ENCODE measurements around the gene ASTN2. TPM values are rescaled to one million over a fixed set of nuclear protein-coding genes. Genes with fewer than 3 reads are reported as not detected.

The ASTN2 gene
- total RNA-seq, 4 donors from 2014 or later: 0.94 to 5.6 (median 3.7) TPM

DNA sequence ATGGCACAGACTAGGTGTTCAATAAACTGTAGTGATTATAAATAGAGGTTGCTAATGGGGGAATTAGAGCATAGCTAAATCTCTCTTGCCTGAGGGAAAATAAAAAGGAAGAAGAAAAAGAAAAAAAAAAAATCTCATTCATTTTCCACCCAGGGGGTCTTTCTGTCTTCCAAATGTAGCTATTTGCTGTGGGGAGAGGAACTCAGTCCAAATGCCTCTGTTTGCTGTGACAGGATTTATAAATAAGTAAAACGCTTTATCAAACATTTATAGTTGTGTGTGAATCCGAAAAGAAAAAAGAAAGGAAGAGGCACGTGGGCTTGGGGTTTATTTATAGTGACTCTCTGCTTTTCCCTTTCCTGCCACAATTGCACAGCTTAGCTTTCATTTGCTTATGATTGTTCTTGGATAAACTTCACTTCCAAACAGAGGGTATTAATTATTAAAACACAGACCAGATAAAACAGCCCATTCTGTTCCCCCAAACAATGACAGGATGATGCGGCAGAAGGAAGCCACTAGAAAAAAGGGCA lies 245.7 kb downstream of the ASTN2 start:
- Histone ChIP-seq H3K27me3 (no peaks in the 10 kb centered on the region), H3K9me3 (no peaks in the 10 kb centered on the region), H3K27ac (no peak overlapping the region), H3K4me3 (replicated peaks in 1 of 3) (no peak overlapping the region), H3K36me3 (no peaks in the 10 kb centered on the region), H3K4me1 (no peaks in the 10 kb centered on the region)
- TF ChIP-seq POLR2A (IDR thresholded peaks at IDR 0.05): no peak
- TF ChIP-seq, protein P1, sequence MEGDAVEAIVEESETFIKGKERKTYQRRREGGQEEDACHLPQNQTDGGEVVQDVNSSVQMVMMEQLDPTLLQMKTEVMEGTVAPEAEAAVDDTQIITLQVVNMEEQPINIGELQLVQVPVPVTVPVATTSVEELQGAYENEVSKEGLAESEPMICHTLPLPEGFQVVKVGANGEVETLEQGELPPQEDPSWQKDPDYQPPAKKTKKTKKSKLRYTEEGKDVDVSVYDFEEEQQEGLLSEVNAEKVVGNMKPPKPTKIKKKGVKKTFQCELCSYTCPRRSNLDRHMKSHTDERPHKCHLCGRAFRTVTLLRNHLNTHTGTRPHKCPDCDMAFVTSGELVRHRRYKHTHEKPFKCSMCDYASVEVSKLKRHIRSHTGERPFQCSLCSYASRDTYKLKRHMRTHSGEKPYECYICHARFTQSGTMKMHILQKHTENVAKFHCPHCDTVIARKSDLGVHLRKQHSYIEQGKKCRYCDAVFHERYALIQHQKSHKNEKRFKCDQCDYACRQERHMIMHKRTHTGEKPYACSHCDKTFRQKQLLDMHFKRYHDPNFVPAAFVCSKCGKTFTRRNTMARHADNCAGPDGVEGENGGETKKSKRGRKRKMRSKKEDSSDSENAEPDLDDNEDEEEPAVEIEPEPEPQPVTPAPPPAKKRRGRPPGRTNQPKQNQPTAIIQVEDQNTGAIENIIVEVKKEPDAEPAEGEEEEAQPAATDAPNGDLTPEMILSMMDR (IDR thresholded peaks at IDR 0.05): no peak
- DNase-seq: no peak
- WGBS, 2 donors: 45 to 54% methylated on average over 4 of the region's 4 CpGs
- intact Hi-C loops (cut with DNase I): no loop called here

DNA sequence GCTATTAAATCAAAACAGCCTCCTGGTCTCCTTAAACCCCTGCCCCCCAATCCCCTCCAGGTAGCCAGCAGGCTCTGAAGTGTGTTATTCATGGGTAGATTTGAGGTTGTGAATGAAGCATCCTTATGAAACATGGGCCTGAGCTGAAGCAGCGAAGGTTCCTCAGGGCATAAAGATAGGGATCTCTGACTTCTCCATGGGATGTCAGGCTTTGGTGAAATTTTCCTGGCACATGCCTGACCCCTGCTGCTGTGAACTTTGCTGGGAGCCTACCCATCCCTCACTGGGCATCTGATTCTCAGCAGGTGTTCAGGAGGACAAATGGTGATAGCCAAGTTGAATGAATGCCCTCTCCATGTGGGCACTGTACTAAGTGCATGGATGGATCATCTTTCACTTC lies 250.3 kb downstream of the ASTN2 start:
- TF ChIP-seq, protein P1 (IDR thresholded peaks at IDR 0.05): no peak
- TF ChIP-seq POLR2A (IDR thresholded peaks at IDR 0.05): no peak
- WGBS, 2 donors: 91 to 100% methylated on average over 1 of the region's 1 CpG
- no peaks in the 10 kb centered on the region for H3K9me3 ChIP-seq
- no peaks in the 10 kb centered on the region for H3K4me1 ChIP-seq
- no peak overlapping the region for H3K27ac ChIP-seq
- no peak overlapping the region for H3K4me3 ChIP-seq (replicated peaks in 1 of 3)
- no peaks in the 10 kb centered on the region for H3K36me3 ChIP-seq
- H3K27me3 ChIP-seq: no peaks in the 10 kb centered on the region
- intact Hi-C loops (cut with DNase I): no loop called here
- DNase-seq: no peak

DNA sequence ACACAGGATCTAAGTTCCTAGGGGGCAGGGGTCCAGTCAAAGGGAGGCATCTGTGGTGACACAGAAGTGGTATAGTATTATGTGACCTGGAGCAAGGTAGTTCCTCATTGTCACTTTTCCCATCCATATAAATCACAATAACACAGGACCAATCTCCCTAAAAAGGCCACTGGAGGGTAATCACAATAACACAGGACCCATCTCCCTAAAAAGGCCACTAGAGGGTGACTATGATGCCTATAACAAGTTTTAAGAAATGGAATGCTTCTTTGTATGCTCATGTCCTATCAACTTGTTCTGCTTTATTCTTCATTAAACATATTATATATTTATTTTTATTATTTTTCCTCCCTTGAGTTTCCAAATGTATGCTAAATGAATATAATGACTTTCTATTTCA lies 254.6 kb downstream of the ASTN2 start:
- Histone ChIP-seq H3K4me1 (no peaks in the 10 kb centered on the region), H3K27ac (no peak overlapping the region), H3K36me3 (no peaks in the 10 kb centered on the region), H3K27me3 (no peaks in the 10 kb centered on the region), H3K4me3 (replicated peaks in 1 of 3) (no peak overlapping the region), H3K9me3 (no peaks in the 10 kb centered on the region)
- intact Hi-C loops (cut with DNase I): no loop called here
- TF ChIP-seq, protein P1 (IDR thresholded peaks at IDR 0.05): peak in 2 of 6 experiments; percentile 11 to 37
- no peak for TF ChIP-seq POLR2A (IDR thresholded peaks at IDR 0.05)
- no peak for DNase-seq

DNA sequence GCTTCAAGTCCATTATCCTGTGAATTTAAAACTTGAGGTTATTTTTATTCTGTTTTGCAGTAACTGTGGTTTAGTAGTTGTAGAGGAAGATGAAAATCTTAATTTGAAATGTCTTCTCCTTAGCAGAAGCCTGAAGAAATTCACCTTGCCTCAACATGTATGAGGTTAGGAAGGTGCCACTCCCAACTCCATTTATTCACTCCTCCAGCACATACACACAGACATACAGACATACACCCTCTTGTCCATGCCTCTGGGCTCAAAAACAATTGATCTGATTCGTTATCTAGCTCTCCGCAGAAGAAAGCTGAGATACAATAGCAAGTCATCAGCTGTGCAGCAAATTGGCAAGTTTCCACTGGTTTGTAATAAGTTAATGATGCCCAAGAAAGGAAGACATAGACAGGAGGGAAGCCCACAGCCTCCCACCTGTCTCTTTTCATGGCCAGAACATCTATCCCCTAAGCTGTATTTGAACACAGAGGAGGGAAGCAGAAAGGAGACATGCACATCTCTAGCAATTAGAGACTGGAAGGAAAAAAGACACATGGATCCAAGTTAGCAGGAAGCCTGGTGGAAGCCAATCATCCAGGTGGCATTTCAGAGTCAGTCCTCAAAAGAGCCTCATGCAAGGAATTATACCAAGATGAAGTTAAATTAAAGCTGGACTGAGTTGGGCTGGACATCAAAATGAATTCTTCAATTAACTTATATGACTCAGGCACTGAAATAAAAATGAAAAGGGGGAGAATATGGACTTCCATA lies 257.9 kb downstream of the ASTN2 start:
- no peaks in the 10 kb centered on the region for H3K4me1 ChIP-seq
- no peak overlapping the region for H3K4me3 ChIP-seq (replicated peaks in 1 of 3)
- WGBS, 2 donors: 80 to 87% methylated on average over 2 of the region's 2 CpGs
- H3K27ac ChIP-seq: no peak overlapping the region
- TF ChIP-seq POLR2A (IDR thresholded peaks at IDR 0.05): no peak
- TF ChIP-seq, protein P1 (IDR thresholded peaks at IDR 0.05): no peak
- no peaks in the 10 kb centered on the region for H3K36me3 ChIP-seq
- intact Hi-C loops (cut with DNase I): no loop called here
- DNase-seq: no peak
- no peaks in the 10 kb centered on the region for H3K27me3 ChIP-seq
- no peaks in the 10 kb centered on the region for H3K9me3 ChIP-seq

DNA sequence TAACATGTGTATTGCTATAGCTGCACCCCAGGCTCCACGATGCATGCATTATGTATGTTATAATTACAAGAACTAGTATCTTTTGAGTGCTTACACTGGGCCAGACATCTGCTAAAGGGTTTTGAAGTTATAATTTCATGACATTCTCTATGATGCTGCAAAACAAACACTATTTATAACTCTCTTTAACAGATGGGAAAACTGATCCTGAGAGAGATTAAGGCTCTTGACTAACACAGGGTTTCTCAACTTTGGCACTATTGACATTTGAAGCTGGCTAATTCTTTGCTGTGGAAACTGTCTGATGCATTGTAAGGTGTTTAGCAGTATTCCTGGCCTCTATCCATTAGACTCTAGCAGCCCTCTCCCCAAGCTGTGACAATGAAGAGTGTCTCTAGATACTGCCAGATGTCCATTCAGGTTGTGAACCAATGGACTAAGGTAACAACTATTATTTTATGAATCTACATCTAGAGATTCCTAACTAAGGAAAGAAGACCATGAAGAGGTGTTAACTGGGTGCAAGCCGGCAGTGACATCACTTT lies 258.6 kb downstream of the ASTN2 start:
- Histone ChIP-seq H3K4me3 (replicated peaks in 1 of 3) (no peak overlapping the region), H3K27ac (no peak overlapping the region), H3K9me3 (no peaks in the 10 kb centered on the region), H3K27me3 (no peaks in the 10 kb centered on the region), H3K36me3 (no peaks in the 10 kb centered on the region), H3K4me1 (no peaks in the 10 kb centered on the region)
- WGBS, 2 donors: 74 to 81% methylated on average over 2 of the region's 2 CpGs
- intact Hi-C loops (cut with DNase I): no loop called here
- DNase-seq: no peak
- TF ChIP-seq, protein P1 (IDR thresholded peaks at IDR 0.05): no peak
- no peak for TF ChIP-seq POLR2A (IDR thresholded peaks at IDR 0.05)

All from thyroid gland (tissue), 4 donors.